ENCODE measurements around the gene VMAC. TPM values are rescaled to one million over a fixed set of nuclear protein-coding genes. Genes with fewer than 3 reads are reported as not detected.

Gene VMAC
- total RNA-seq, 1 experiment from 2014 or later = 7.1 TPM

GRCh38 chr19:5900976-5901375 is 3.7 kb upstream of the VMAC start:
- Histone ChIP-seq H3K27ac (no peak overlapping the region), H3K9me2 (ENCODE audit: insufficient read depth) (no peaks in the 10 kb centered on the region), H3F3A (ENCODE audit: insufficient read depth, low read depth) (no peaks in the 10 kb centered on the region), H3K27me3 (ENCODE audit: insufficient read depth, low read depth) (no peaks in the 10 kb centered on the region), H3K4me1 (replicated peaks; ENCODE audit: insufficient read depth) (peaks cover 7% of the 10 kb centered on the region; the same call in 1 of the 2 replicates), H4K20me1 (ENCODE audit: insufficient read depth) (peaks cover 23% of the 10 kb centered on the region), H3K36me3 (ENCODE audit: low read depth) (no peaks in the 10 kb centered on the region), H3K4me3 (no peak overlapping the region), H2AFZ (no peak overlapping the region), H3K9me3 (ENCODE audit: insufficient read depth, low read depth) (no peaks in the 10 kb centered on the region), H3K79me2 (ENCODE audit: low read depth) (peaks cover 39% of the 10 kb centered on the region), H3K4me2 (no peak overlapping the region)
- no peak for DNase-seq
- no peak for TF ChIP-seq CTCF (conservative IDR thresholded peaks at IDR 0.05)
- no peak for TF ChIP-seq EZH2 (IDR thresholded peaks at IDR 0.05; ENCODE audit: low read depth)
- intact Hi-C loops (cut with micrococcal nuclease; ENCODE audit: unreplicated experiment) = no loop called here
- CTCF ChIA-PET = no interaction called here
- BruUV-seq (replicated peaks) = no TSS peak
- POLR2A ChIA-PET (ENCODE audit: unreplicated experiment) = no interaction called here

- BruUV-seq (replicated peaks) = no TSS peak
- Histone ChIP-seq H4K20me1 (ENCODE audit: insufficient read depth) (peaks cover 15% of the 10 kb centered on the region; the same call in 1 of the 2 replicates), H2AFZ (peak overlapping the region; percentile 90), H3F3A (ENCODE audit: insufficient read depth, low read depth) (no peaks in the 10 kb centered on the region), H3K79me2 (ENCODE audit: low read depth) (peaks cover 39% of the 10 kb centered on the region), H3K9me2 (ENCODE audit: insufficient read depth) (no peaks in the 10 kb centered on the region), H3K4me2 (peak overlapping the region; percentile 79), H3K27ac (peak overlapping the region; percentile 89), H3K4me1 (replicated peaks; ENCODE audit: insufficient read depth) (peaks cover 7% of the 10 kb centered on the region; the same call in 1 of the 2 replicates), H3K4me3 (peak overlapping the region; percentile 97), H3K9me3 (ENCODE audit: insufficient read depth, low read depth) (no peaks in the 10 kb centered on the region), H3K27me3 (ENCODE audit: insufficient read depth, low read depth) (no peaks in the 10 kb centered on the region), H3K36me3 (ENCODE audit: low read depth) (no peaks in the 10 kb centered on the region)
- no peak for DNase-seq
- POLR2A ChIA-PET (ENCODE audit: unreplicated experiment) = interaction anchor here (0.6 kb wide), 1 partner anchor 53 kb away, joined by 11 read pairs; no protein-coding TSS in a partner anchor
- intact Hi-C loops (cut with micrococcal nuclease; ENCODE audit: unreplicated experiment) = no loop called here
- CTCF ChIA-PET = interaction anchor here (0.6 to 1.9 kb wide), 4 partner anchors 18 to 304 kb away, joined by 4 to 13 read pairs (median 10); no protein-coding TSS in a partner anchor
- no peak for TF ChIP-seq CTCF (conservative IDR thresholded peaks at IDR 0.05)
- no peak for TF ChIP-seq EZH2 (IDR thresholded peaks at IDR 0.05; ENCODE audit: low read depth)
These were observed 1.5 kb upstream of the VMAC start for GRCh38 chr19:5903056-5903623.

GRCh38 chr19:5903624-5904351 is 884 bp upstream of the VMAC start, which contains the start of gene NDUFA11:
Gene NDUFA11, minus strand, starts transcription at chr19:5903790. Its CDS starts 82 bp downstream, at chr19:5903708.
- peak within 1 kb of the TSS; percentile 79 for H3K4me2 ChIP-seq
- no peaks in the 10 kb centered on the region for H3K9me3 ChIP-seq (ENCODE audit: insufficient read depth, low read depth)
- CTCF ChIA-PET = interaction anchor here (0.6 to 1.9 kb wide), 4 partner anchors 18 to 214 kb away, joined by 4 to 13 read pairs (median 7); no protein-coding TSS in a partner anchor
- H3K27me3 ChIP-seq (ENCODE audit: insufficient read depth, low read depth) = no peaks in the 10 kb centered on the region
- no TSS peak for BruUV-seq (replicated peaks)
- no peaks in the 10 kb centered on the region for H3F3A ChIP-seq (ENCODE audit: insufficient read depth, low read depth)
- TF ChIP-seq EZH2 (IDR thresholded peaks at IDR 0.05; ENCODE audit: low read depth) (no peak), CTCF (conservative IDR thresholded peaks at IDR 0.05) (no peak)
- peak within 1 kb of the TSS; percentile 97 for H3K4me3 ChIP-seq
- peak within 1 kb of the TSS; percentile 89 for H3K27ac ChIP-seq
- H2AFZ ChIP-seq = peak within 1 kb of the TSS; percentile 90
- POLR2A ChIA-PET (ENCODE audit: unreplicated experiment) = interaction anchor here (0.6 to 1.0 kb wide), 3 partner anchors 76 to 489 kb away, joined by 3 to 18 read pairs (median 3); partner anchors contain the start of gene GTF2F1
- H4K20me1 ChIP-seq (ENCODE audit: insufficient read depth) = peaks cover 15% of the 10 kb centered on the region; the same call in 1 of the 2 replicates
- H3K79me2 ChIP-seq (ENCODE audit: low read depth) = peaks cover 39% of the 10 kb centered on the region
- DNase-seq = peak in 1 of 2 experiments; percentile 88
- intact Hi-C loops (cut with micrococcal nuclease; ENCODE audit: unreplicated experiment) = loop anchor here (1.0 to 2.0 kb wide), 2 partner anchors 11 to 53 kb away; partner anchors contain the start of genes CAPS and FUT3
- no peaks in the 10 kb centered on the region for H3K9me2 ChIP-seq (ENCODE audit: insufficient read depth)
- H3K4me1 ChIP-seq (replicated peaks; ENCODE audit: insufficient read depth) = peaks cover 7% of the 10 kb centered on the region; the same call in 1 of the 2 replicates
- no peaks in the 10 kb centered on the region for H3K36me3 ChIP-seq (ENCODE audit: low read depth)
